HG03521 (cell line): Measurements from ENCODE around the gene C12orf76.
"Not testable (repeated sequence)": the region's sequence is repeated elsewhere in the genome, so short reads cannot be mapped to it uniquely, and the experiment has no call there.

Experiments
- ATAC-seq: cut with Tn5 transposase; IDR thresholded peaks from one replicate; pipeline ENCODE4 v1.9.1; 2021; ENCODE audit warnings: mild to moderate bottlenecking, moderate library complexity; ENCODE audit not compliant: unreplicated experiment

The C12orf76 gene

GRCh38 chr12:110023059-110023980 is 25.0 kb downstream of the C12orf76 start:
- no peak for ATAC-seq

- no peak for ATAC-seq
These were observed 27.4 kb downstream of the C12orf76 start for GRCh38 chr12:110020956-110021355.

GRCh38 chr12:110015132-110015531 is 33.2 kb downstream of the C12orf76 start:
- no peak for ATAC-seq

- ATAC-seq: no peak
These were observed 35.7 kb downstream of the C12orf76 start for GRCh38 chr12:110012659-110013058.

- peak; percentile 57 for ATAC-seq
These were observed 36.2 kb downstream of the C12orf76 start for GRCh38 chr12:110012137-110012536.

GRCh38 chr12:110010853-110011723 is 37.2 kb downstream of the C12orf76 start:
- no peak for ATAC-seq

- not testable (repeated sequence) for ATAC-seq
These were observed 39.5 kb downstream of the C12orf76 start for GRCh38 chr12:110008681-110009398.

- ATAC-seq: no peak
These were observed 40.4 kb downstream of the C12orf76 start for GRCh38 chr12:110007881-110008280.

GRCh38 chr12:110006115-110006514 is 42.2 kb downstream of the C12orf76 start:
- no peak for ATAC-seq

- no peak for ATAC-seq
These were observed 42.9 kb downstream of the C12orf76 start for GRCh38 chr12:110005319-110005973.

- peak; percentile 39 for ATAC-seq
These were observed 43.7 kb downstream of the C12orf76 start for GRCh38 chr12:110004598-110004997.

- ATAC-seq: no peak
These were observed 45.4 kb downstream of the C12orf76 start for GRCh38 chr12:110002676-110003515.

- no peak for ATAC-seq
These were observed 46.7 kb downstream of the C12orf76 start for GRCh38 chr12:110001596-110001995.

- ATAC-seq: no peak
These were observed 48.3 kb downstream of the C12orf76 start for GRCh38 chr12:109999983-110000505.

- ATAC-seq: no peak
These were observed 48.7 kb downstream of the C12orf76 start for GRCh38 chr12:109999649-109999971.

GRCh38 chr12:109998904-109999648 is 49.2 kb downstream of the C12orf76 start, which contains the start of gene ANKRD13A:
Gene ANKRD13A, plus strand, starts transcription at chr12:109999430. Its CDS starts 259 bp downstream, at chr12:109999689.
- ATAC-seq: peak; percentile 36

- ATAC-seq: no peak
These were observed 50.0 kb downstream of the C12orf76 start for GRCh38 chr12:109998241-109998903.

- ATAC-seq: no peak
These were observed 50.9 kb downstream of the C12orf76 start for GRCh38 chr12:109997393-109997792.
